VCaP (cell line): ENCODE data around the gene PCCA.

Source experiments
- H3K27ac ChIP-seq: fragments of 450-650 bp; 2 replicates; pipeline ENCODE4 v1.5.1; 2017
- CTCF ChIP-seq: fragments of 450-650 bp; conservative IDR thresholded peaks from 2 replicates; pipeline ENCODE4 v1.5.1; 2017; ENCODE audit warnings: mild to moderate bottlenecking, moderate library complexity

The PCCA gene

GRCh38 chr13:100560498-100561157 lies 471.7 kb downstream of the PCCA start:
- no peak for TF ChIP-seq CTCF
- H3K27ac ChIP-seq: no peak overlapping the region

GRCh38 chr13:100561158-100561499 lies 472.2 kb downstream of the PCCA start:
- TF ChIP-seq CTCF: no peak
- no peak overlapping the region for H3K27ac ChIP-seq

DNA sequence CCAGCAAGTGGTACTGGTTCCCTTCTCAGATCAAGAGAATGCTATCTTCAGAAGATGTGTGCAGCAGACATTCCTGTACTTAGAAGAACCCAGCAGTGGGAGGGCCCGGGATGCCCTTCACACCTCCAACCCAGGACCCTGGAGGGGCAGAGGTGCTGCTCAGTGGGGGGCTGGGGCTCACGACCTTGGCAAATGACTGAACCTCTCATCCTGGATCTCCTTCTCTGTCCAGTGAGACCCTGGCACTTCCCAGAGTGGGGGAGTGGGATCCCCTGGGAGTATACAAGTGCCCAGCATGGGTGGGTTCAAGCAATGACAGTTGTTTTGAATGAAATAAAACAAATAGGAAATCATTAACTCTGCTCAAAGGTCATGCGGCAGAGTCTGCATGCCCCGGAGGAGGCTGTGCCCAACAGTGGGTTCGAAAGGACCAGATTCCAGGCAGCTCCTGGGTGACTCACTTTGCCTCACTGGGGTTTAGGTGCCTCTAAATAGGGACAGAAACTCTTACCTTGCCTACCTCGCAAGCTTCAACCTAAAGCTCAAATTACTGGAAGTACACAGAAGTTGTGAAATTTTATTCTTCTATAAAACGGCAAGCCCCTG lies 472.8 kb downstream of the PCCA start:
- no peak for TF ChIP-seq CTCF
- H3K27ac ChIP-seq: no peak overlapping the region

DNA sequence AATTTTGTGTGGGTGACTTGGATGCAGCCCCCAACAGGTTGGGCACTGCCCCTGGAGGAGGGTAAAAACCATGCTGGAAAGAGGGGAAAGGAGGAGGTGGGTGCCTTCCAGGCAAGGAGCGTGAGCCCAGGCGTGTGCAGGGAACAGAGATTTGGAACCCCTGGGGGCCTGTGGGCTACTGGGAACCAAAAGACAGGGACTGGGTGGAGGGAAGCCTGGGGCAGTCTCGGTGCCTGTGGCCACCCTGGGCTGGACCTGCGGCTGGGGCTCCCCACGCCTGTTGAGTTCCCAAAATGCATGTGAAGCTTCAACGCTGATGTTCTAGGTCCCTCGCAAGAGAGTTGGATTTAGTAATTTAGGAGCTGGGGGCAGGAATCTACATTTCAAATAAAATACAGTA lies 474.9 kb downstream of the PCCA start:
- no peak overlapping the region for H3K27ac ChIP-seq
- TF ChIP-seq CTCF: no peak

DNA sequence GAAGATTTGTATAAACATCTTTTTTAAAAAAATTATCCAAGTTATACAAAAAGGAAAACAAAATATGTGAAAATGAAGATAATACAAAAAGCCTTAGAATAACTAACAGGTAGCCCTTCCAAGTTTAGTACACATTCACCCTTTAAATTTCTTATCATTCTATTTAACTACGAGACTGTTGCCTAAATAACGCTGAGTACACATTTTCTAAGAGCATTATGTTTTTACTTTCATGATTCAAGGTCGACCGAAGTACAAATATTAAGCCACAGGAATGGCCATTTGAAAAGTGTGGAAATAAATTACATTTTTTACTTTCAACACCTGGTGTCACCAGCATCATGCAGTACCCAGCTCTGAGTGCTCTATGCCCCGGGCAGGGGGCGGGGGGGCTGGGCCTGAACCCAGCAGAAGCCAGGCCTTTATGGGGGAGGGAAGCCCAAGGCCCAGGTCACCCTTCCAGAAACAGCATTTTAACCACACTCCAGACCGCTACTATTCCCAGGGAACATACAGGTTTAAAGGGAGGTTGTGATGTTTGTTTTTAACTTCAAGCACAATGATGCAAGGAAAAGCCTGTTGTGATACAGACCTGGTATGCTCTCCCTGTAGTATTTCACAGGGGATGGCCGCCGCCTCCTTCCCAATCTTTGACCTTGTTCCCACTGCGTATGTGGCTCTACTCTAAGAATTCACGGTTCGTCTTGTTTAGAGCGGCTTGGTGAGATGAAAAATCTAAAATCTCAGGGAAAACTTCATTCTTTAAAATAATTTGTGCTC lies 475.7 kb downstream of the PCCA start:
- no peak overlapping the region for H3K27ac ChIP-seq
- no peak for TF ChIP-seq CTCF

GRCh38 chr13:100565286-100565685 lies 476.4 kb downstream of the PCCA start:
- H3K27ac ChIP-seq: no peak overlapping the region
- no peak for TF ChIP-seq CTCF

DNA sequence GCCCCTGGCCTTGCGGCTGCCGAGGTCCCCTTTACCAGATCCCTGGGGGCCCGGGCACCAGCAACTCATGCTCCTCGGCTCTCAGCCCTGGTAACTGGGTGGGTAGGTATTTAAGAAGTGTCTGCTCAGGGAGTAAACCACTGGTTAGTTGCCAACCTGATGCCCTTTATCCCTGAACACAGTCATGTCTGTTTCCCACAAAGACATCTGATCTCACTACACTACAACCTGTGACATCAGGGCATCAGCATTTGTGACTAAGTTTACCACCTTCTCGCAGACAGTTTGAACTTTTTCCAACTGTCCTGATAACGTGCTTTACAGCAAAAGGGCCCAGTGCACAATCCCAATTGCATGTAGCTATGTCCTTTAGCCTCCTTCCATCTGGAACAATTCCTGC lies 477.6 kb downstream of the PCCA start:
- no peak for TF ChIP-seq CTCF
- H3K27ac ChIP-seq: no peak overlapping the region
